Endothelial cell of umbilical vein (primary cell): ENCODE results near the gene KRT6C. TPM values are rescaled to one million over a fixed set of nuclear protein-coding genes. Genes with fewer than 3 reads are reported as not detected.

Experiments used
- BruUV-seq: library from RNA; stranded (reverse); fragments of 400-500 nt; replicated peaks from 2 replicates; lab custom pipeline; 2021; lab: Mats Ljungman, UMichigan
- CTCF ChIA-PET: fragments of 300-600, 350-600 bp; sonication (Branson Sonifier 250); formaldehyde crosslinking; loops from one replicate; lab custom pipeline; 2021; ENCODE audit warnings: antibody characterized with exemption, inconsistent platforms; lab: Charles Lee
- POLR2A ChIA-PET: fragments of 300-600, 350-600 bp; sonication (Branson Sonifier 250); formaldehyde crosslinking; loops from one replicate; lab custom pipeline; 2021; ENCODE audit warnings: antibody characterized with exemption, inconsistent platforms; lab: Charles Lee
- DNase-seq: peaks from one replicate; pipeline ENCODE4 v3.0.0-alpha.2; 2011; ENCODE audit warnings: low read depth, low spot score
- FAIRE-seq: peaks from 2 replicates; lab custom pipeline; 2011; peaks lifted over from hg19 to GRCh38; lab: Jason Lieb, UNC
- H2AFZ ChIP-seq: 2 replicates; pipeline ENCODE4 v1.6.0; 2012; ENCODE audit warnings: low read depth, low read length, control low read depth, inconsistent platforms
- H3K27ac ChIP-seq: 2 replicates; pipeline ENCODE4 v1.5.1; 2011; ENCODE audit warnings: low read depth, mild to moderate bottlenecking, control low read depth, low read length, moderate library complexity; ENCODE audit not compliant: insufficient read depth
- H3K27me3 ChIP-seq, 2 experiments: 2 replicates each; pipeline versions ENCODE4 v1.6.0 to v1.6.1; 2011; ENCODE audit warnings: low read length in 2 of 2, mixed read lengths in 1 of 2; ENCODE audit not compliant: control insufficient read depth in 2 of 2, insufficient read depth in 2 of 2
- H3K36me3 ChIP-seq, 2 experiments: 2 replicates in 1 of 2; 3 replicates in 1 of 2; pipeline ENCODE4 v1.5.1; 2011; ENCODE audit warnings: low read length in 2 of 2, mild to moderate bottlenecking in 1 of 2, moderate library complexity in 1 of 2; ENCODE audit not compliant: control insufficient read depth in 2 of 2, insufficient read depth in 2 of 2; ENCODE audit errors: extremely low read depth in 1 of 2
- H3K4me1 ChIP-seq: 3 replicates; pipeline ENCODE4 v1.5.1; 2011; ENCODE audit warnings: mild to moderate bottlenecking, low read length; ENCODE audit not compliant: control insufficient read depth, insufficient read depth; ENCODE audit errors: extremely low read depth
- H3K4me2 ChIP-seq: 2 replicates; pipeline ENCODE4 v1.6.1; 2011; ENCODE audit warnings: low read length, control low read depth, mixed read lengths; ENCODE audit not compliant: insufficient read depth
- H3K4me3 ChIP-seq, 3 experiments: fragments of 200-600 bp in 1 of 3; sonication (generic), shearing (Covaris generic) in 1 of 3; replicated peaks in 1 of 3; 2 replicates each; pipeline ENCODE4 v1.5.1; 2011 to 2016; ENCODE audit warnings: control low read depth in 3 of 3, low read length in 3 of 3, mild to moderate bottlenecking in 2 of 3, inconsistent platforms in 1 of 3, low read depth in 1 of 3, moderate library complexity in 1 of 3; ENCODE audit not compliant: insufficient read depth in 1 of 3
- H3K79me2 ChIP-seq: 2 replicates; pipeline ENCODE4 v1.6.0; 2012; ENCODE audit warnings: low read length, inconsistent platforms; ENCODE audit not compliant: control insufficient read depth, insufficient read depth
- H3K9ac ChIP-seq: replicated peaks from 2 replicates; pipeline ENCODE3; 2011; ENCODE audit warnings: low read length, control low read depth; ENCODE audit not compliant: insufficient read depth; ENCODE audit errors: extremely low read depth
- H3K9me1 ChIP-seq: replicated peaks from 3 replicates; pipeline ENCODE4 v1.6.0; 2011; ENCODE audit warnings: mild to moderate bottlenecking, low read length; ENCODE audit not compliant: control insufficient read depth, insufficient read depth; ENCODE audit errors: extremely low read depth
- H3K9me3 ChIP-seq: replicated peaks from 2 replicates; pipeline ENCODE4 v1.5.1; 2012; ENCODE audit warnings: low read length, inconsistent platforms; ENCODE audit not compliant: control insufficient read depth, insufficient read depth
- H4K20me1 ChIP-seq: replicated peaks from 2 replicates; pipeline ENCODE3; 2011; ENCODE audit warnings: mild to moderate bottlenecking, low read length; ENCODE audit not compliant: control insufficient read depth, insufficient read depth; ENCODE audit errors: extremely low read depth
- EZH2 ChIP-seq: IDR thresholded peaks from 2 replicates; pipeline ENCODE4 v1.6.1; 2012; ENCODE audit warnings: borderline replicate concordance, low read depth, mild to moderate bottlenecking, moderate library complexity, low read length, inconsistent platforms; ENCODE audit not compliant: severe bottlenecking
- FOS ChIP-seq: IDR thresholded peaks from 2 replicates; pipeline ENCODE4 v1.6.1; 2011; ENCODE audit warnings: mild to moderate bottlenecking, low read length, moderate library complexity, borderline replicate concordance; ENCODE audit not compliant: insufficient read depth
- GATA2 ChIP-seq: IDR thresholded peaks from 2 replicates; pipeline ENCODE4 v1.7.0; 2011; ENCODE audit warnings: low read depth, mild to moderate bottlenecking, moderate library complexity, mixed read lengths, low read length; ENCODE audit not compliant: insufficient read length, insufficient read depth
- JUN ChIP-seq: IDR thresholded peaks from 2 replicates; pipeline ENCODE4 v1.6.1; 2011; ENCODE audit warnings: borderline replicate concordance, low read depth; ENCODE audit not compliant: insufficient read length, insufficient read depth
- MYC ChIP-seq: IDR thresholded peaks from one replicate; pipeline ENCODE4 v1.6.1; 2011; ENCODE audit warnings: mild to moderate bottlenecking, low read depth, low read length
- POLR2A ChIP-seq: IDR thresholded peaks from 2 replicates; pipeline ENCODE4 v1.6.1; 2012; ENCODE audit warnings: low read depth, mild to moderate bottlenecking, control low read depth, low read length
- POLR2AphosphoS5 ChIP-seq: IDR thresholded peaks from 2 replicates; pipeline ENCODE4 v1.6.1; 2012; ENCODE audit warnings: low read depth, mild to moderate bottlenecking, control low read depth, low read length, moderate library complexity; ENCODE audit not compliant: insufficient read depth
- dilution Hi-C: fragments of 300-500 bp; cut with MboI; formaldehyde crosslinking; loops from one replicate; pipeline ENCODE4 v1.15.0; 2019; ENCODE audit warnings: low sequenced_read_pairs; ENCODE audit not compliant: extremely low pct_ligation_motif_present
- intact Hi-C: fragments of 100-400 bp; cut with micrococcal nuclease; formaldehyde crosslinking; loops from one replicate; pipeline ENCODE4 v1.10.0; 2022
- polyA plus RNA-seq, 4 experiments: library from polyadenylated mRNA; depleted of rRNA in 3 of 4; stranded (reverse) in 3 of 4; unstranded in 1 of 4; fragments of >200 nt; gene quantifications; 2 replicates each; pipeline versions ENCODE4 v1.2.1 to v1.2.3, GENCODE V29; 2011 to 2012; ENCODE audit warnings: missing spikeins in 1 of 4
- total RNA-seq: library from RNA; stranded (reverse); gene quantifications from 2 replicates; pipeline ENCODE4 v1.2.3, GENCODE V29; 2021
- TF ChIP-seq, protein P1 (sequence below): IDR thresholded peaks from 2 replicates; pipeline ENCODE4 v1.6.1; 2011; ENCODE audit not compliant: insufficient read depth, insufficient read length
- TF ChIP-seq, protein P2 (sequence below), 2 donors: IDR thresholded peaks; 1 replicate in 1 of 2; 2 replicates in 1 of 2; pipeline ENCODE4 v1.5.1; 2011; ENCODE audit warnings: low read length in 2 of 2, mild to moderate bottlenecking in 2 of 2, moderate library complexity in 2 of 2, control low read depth in 1 of 2, inconsistent platforms in 1 of 2, low read depth in 1 of 2; ENCODE audit not compliant: insufficient read depth in 1 of 2; ENCODE audit errors: extremely low read depth in 1 of 2

The KRT6C gene
- total and polyA plus RNA-seq, 2 donors (not counting 3 experiments of a cell fraction or from before 2014, with no cell fraction given) = not detected

DNA sequence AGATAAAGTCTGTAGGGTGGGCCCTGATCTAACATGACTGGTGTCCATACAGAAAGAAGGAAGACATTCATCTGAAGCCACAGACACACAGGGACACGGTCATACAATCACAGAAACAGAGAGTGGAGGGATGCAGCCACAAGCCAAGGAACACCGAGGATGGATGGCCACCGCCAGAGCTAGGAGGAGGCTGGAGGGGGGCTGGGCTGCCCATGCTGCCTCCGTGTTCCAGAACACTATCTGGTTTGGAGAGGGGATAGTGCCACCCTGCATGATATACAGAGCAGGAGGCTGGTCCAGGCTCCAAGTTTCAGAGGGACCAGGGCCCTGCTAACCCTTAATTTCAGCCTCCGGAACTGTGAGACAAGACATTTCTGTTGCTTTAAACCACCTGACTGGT lies 48.1 kb downstream of the KRT6C start:
- CTCF ChIA-PET = no interaction called here
- no TSS peak for BruUV-seq
- FAIRE-seq = no peak
- Histone ChIP-seq H3K27me3 (peaks cover 6 to 13% of the 10 kb centered on the region in 2 experiments), H3K4me1 (no peaks in the 10 kb centered on the region), H3K36me3 (no peaks in the 10 kb centered on the region), H3K4me2 (no peak overlapping the region), H3K27ac (no peak overlapping the region), H2AFZ (no peak overlapping the region), H3K9ac (no peak overlapping the region), H3K79me2 (no peaks in the 10 kb centered on the region), H4K20me1 (no peaks in the 10 kb centered on the region), H3K4me3 (no peak overlapping the region), H3K9me3 (no peaks in the 10 kb centered on the region), H3K9me1 (no peaks in the 10 kb centered on the region)
- no peak for DNase-seq
- dilution Hi-C loops (no loop called here), intact Hi-C loops (no loop called here)
- TF ChIP-seq MYC (no peak), JUN (no peak), POLR2AphosphoS5 (no peak), EZH2 (no peak), POLR2A (no peak), GATA2 (no peak), FOS (no peak)
- TF ChIP-seq, protein P1, sequence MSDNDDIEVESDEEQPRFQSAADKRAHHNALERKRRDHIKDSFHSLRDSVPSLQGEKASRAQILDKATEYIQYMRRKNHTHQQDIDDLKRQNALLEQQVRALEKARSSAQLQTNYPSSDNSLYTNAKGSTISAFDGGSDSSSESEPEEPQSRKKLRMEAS = no peak
- TF ChIP-seq, protein P2, sequence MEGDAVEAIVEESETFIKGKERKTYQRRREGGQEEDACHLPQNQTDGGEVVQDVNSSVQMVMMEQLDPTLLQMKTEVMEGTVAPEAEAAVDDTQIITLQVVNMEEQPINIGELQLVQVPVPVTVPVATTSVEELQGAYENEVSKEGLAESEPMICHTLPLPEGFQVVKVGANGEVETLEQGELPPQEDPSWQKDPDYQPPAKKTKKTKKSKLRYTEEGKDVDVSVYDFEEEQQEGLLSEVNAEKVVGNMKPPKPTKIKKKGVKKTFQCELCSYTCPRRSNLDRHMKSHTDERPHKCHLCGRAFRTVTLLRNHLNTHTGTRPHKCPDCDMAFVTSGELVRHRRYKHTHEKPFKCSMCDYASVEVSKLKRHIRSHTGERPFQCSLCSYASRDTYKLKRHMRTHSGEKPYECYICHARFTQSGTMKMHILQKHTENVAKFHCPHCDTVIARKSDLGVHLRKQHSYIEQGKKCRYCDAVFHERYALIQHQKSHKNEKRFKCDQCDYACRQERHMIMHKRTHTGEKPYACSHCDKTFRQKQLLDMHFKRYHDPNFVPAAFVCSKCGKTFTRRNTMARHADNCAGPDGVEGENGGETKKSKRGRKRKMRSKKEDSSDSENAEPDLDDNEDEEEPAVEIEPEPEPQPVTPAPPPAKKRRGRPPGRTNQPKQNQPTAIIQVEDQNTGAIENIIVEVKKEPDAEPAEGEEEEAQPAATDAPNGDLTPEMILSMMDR (IDR thresholded peaks at IDR 0.05; ENCODE audit: extremely low read depth in 1 of 2, insufficient read depth in 1 of 2, low read depth in 1 of 2, low read length in 2 of 2) = no peak
- POLR2A ChIA-PET = no interaction called here
